ENCODE data around the gene SVEP1. TPM values are rescaled to one million over a fixed set of nuclear protein-coding genes. Genes with fewer than 3 reads are reported as not detected.

SVEP1 gene
- total RNA-seq, 1 donor = 81.2 TPM

- TF ChIP-seq CTCF (IDR thresholded peaks at IDR 0.05; ENCODE audit: insufficient read depth, low read depth, low read length) = no peak
- DNase-seq (ENCODE audit: low read depth) = peak; percentile 94
- no peak overlapping the region for H3K4me3 ChIP-seq (ENCODE audit: low read depth, low read length)
Observed at GRCh38 chr9:110444911-110445310, 134.6 kb downstream of the SVEP1 start.

- no peak for TF ChIP-seq CTCF (IDR thresholded peaks at IDR 0.05; ENCODE audit: insufficient read depth, low read depth, low read length)
- H3K4me3 ChIP-seq (ENCODE audit: low read depth, low read length) = no peak overlapping the region
- DNase-seq (ENCODE audit: low read depth) = peak; percentile 64
Observed at GRCh38 chr9:110443866-110444220, 135.7 kb downstream of the SVEP1 start.

- no peak overlapping the region for H3K4me3 ChIP-seq (ENCODE audit: low read depth, low read length)
- TF ChIP-seq CTCF (IDR thresholded peaks at IDR 0.05; ENCODE audit: insufficient read depth, low read depth, low read length) = no peak
- peak; percentile 90 for DNase-seq (ENCODE audit: low read depth)
Observed at GRCh38 chr9:110443146-110443865, 136.2 kb downstream of the SVEP1 start.

- DNase-seq (ENCODE audit: low read depth) = no peak
- no peak for TF ChIP-seq CTCF (IDR thresholded peaks at IDR 0.05; ENCODE audit: insufficient read depth, low read depth, low read length)
- no peak overlapping the region for H3K4me3 ChIP-seq (ENCODE audit: low read depth, low read length)
Observed at GRCh38 chr9:110440796-110441195, 138.7 kb downstream of the SVEP1 start.

- no peak for TF ChIP-seq CTCF (IDR thresholded peaks at IDR 0.05; ENCODE audit: insufficient read depth, low read depth, low read length)
- no peak overlapping the region for H3K4me3 ChIP-seq (ENCODE audit: low read depth, low read length)
- peak; percentile 90 for DNase-seq (ENCODE audit: low read depth)
Observed at GRCh38 chr9:110440172-110440571, 139.4 kb downstream of the SVEP1 start.

- H3K4me3 ChIP-seq (ENCODE audit: low read depth, low read length) = no peak overlapping the region
- no peak for TF ChIP-seq CTCF (IDR thresholded peaks at IDR 0.05; ENCODE audit: insufficient read depth, low read depth, low read length)
- DNase-seq (ENCODE audit: low read depth) = peak; percentile 37
Observed at GRCh38 chr9:110432253-110432652, 147.3 kb downstream of the SVEP1 start.

GRCh38 chr9:110429453-110429852 is 150.1 kb downstream of the SVEP1 start:
- no peak for DNase-seq (ENCODE audit: low read depth)
- no peak for TF ChIP-seq CTCF (IDR thresholded peaks at IDR 0.05; ENCODE audit: insufficient read depth, low read depth, low read length)
- no peak overlapping the region for H3K4me3 ChIP-seq (ENCODE audit: low read depth, low read length)
